OCI-LY1 (cell line): ENCODE data around the gene RALY.
A peak's percentile ranks its signal among the peaks of the same experiment; 100 is the strongest.

Experiments
- H2AFZ ChIP-seq: fragments of 200-600 bp; sonication (generic), shearing (Covaris generic); 2 replicates; pipeline ENCODE4 v1.6.0; 2014; ENCODE audit warnings: antibody characterized with exemption, mild to moderate bottlenecking, low read length
- H3F3A ChIP-seq: fragments of 200-600 bp; sonication (generic), shearing (Covaris generic); 2 replicates; pipeline ENCODE4 v1.6.0; 2014; ENCODE audit warnings: mild to moderate bottlenecking, antibody characterized with exemption, low read length, moderate library complexity; ENCODE audit not compliant: insufficient read depth
- H3K27ac ChIP-seq: fragments of 200-600 bp; sonication (generic); 2 replicates; pipeline ENCODE4 v1.5.1; 2014; ENCODE audit warnings: low read length, mixed run types, mild to moderate bottlenecking, low read depth; ENCODE audit not compliant: poor library complexity, severe bottlenecking
- H3K27me3 ChIP-seq: fragments of 200-600 bp; sonication (generic); 2 replicates; pipeline ENCODE4 v1.6.0; 2014; ENCODE audit warnings: antibody characterized with exemption, mild to moderate bottlenecking, low read length, moderate library complexity; ENCODE audit not compliant: insufficient read depth
- H3K36me3 ChIP-seq: fragments of 200-600 bp; sonication (generic); 2 replicates; pipeline ENCODE4 v1.6.1; 2014; ENCODE audit warnings: mild to moderate bottlenecking, antibody characterized with exemption, low read length, moderate library complexity, mixed read lengths; ENCODE audit not compliant: insufficient read depth
- H3K4me1 ChIP-seq: fragments of 200-600 bp; sonication (generic); 2 replicates; pipeline ENCODE4 v1.5.1; 2014; ENCODE audit warnings: mild to moderate bottlenecking, low read length, moderate library complexity; ENCODE audit not compliant: insufficient read depth, severe bottlenecking
- H3K4me2 ChIP-seq: fragments of 200-600 bp; sonication (generic), shearing (Covaris generic); 2 replicates; pipeline ENCODE4 v1.6.1; 2014; ENCODE audit warnings: low read length
- H3K4me3 ChIP-seq: fragments of 200-600 bp; sonication (generic); 2 replicates; pipeline ENCODE4 v1.5.1; 2014; ENCODE audit warnings: low read length, low read depth, mild to moderate bottlenecking, mixed read lengths; ENCODE audit not compliant: poor library complexity, severe bottlenecking
- H3K79me2 ChIP-seq: fragments of 200-600 bp; shearing (Covaris generic); 2 replicates; pipeline ENCODE4 v1.6.1; 2016; ENCODE audit warnings: mixed run types, low read length, mixed read lengths; ENCODE audit not compliant: insufficient read depth
- H3K9ac ChIP-seq: fragments of 200-600 bp; sonication (generic), shearing (Covaris generic); 2 replicates; pipeline ENCODE4 v1.6.1; 2014; ENCODE audit warnings: mild to moderate bottlenecking, low read length, mixed read lengths
- H3K9me2 ChIP-seq: fragments of 200-600 bp; sonication (generic), shearing (Covaris generic); 2 replicates; pipeline ENCODE4 v1.6.1; 2014; ENCODE audit warnings: low read depth, mild to moderate bottlenecking, low read length, mixed read lengths
- H3K9me3 ChIP-seq: fragments of 200-600 bp; shearing (Covaris generic); 2 replicates; pipeline ENCODE4 v1.6.1; 2014; ENCODE audit warnings: low read length, mixed read lengths
- H4K20me1 ChIP-seq: fragments of 200-600 bp; sonication (generic), shearing (Covaris generic); 2 replicates; pipeline ENCODE4 v1.6.0; 2016; ENCODE audit warnings: mild to moderate bottlenecking, low read length; ENCODE audit not compliant: insufficient read depth
- CTCF ChIP-seq: fragments of 200-600 bp; sonication (generic), shearing (Covaris generic); IDR thresholded peaks from 2 replicates; pipeline ENCODE4 v1.5.1; 2017; ENCODE audit warnings: mild to moderate bottlenecking, antibody characterized with exemption, low read length, moderate library complexity, mixed read lengths
- EZH2 ChIP-seq: fragments of 200-600 bp; sonication (generic), shearing (Covaris generic); IDR thresholded peaks from 2 replicates; pipeline ENCODE4 v1.8.0; 2017; ENCODE audit warnings: borderline replicate concordance, mixed run types, mild to moderate bottlenecking, antibody characterized with exemption, low read length, moderate library complexity, mixed read lengths

The RALY gene

GRCh38 chr20:34111702-34112599 lies 118.2 kb downstream of the RALY start, which contains the start of gene EIF2S2:
EIF2S2 (minus strand) TSS chr20:34112243; CDS start chr20:34112110, 133 bp downstream.
- H3K9me2 ChIP-seq = no peaks in the 10 kb centered on the region
- peak within 1 kb of the TSS; percentile 97 for H3K4me2 ChIP-seq
- peak within 1 kb of the TSS; percentile 66 for H2AFZ ChIP-seq
- H3F3A ChIP-seq = no peaks in the 10 kb centered on the region
- H3K9ac ChIP-seq = peak within 1 kb of the TSS; percentile 95
- TF ChIP-seq CTCF (no peak), EZH2 (no peak)
- peaks cover 38% of the 10 kb centered on the region for H3K4me1 ChIP-seq
- peaks cover 42% of the 10 kb centered on the region for H3K36me3 ChIP-seq
- peaks cover 50% of the 10 kb centered on the region for H3K79me2 ChIP-seq
- no peaks in the 10 kb centered on the region for H3K9me3 ChIP-seq
- H4K20me1 ChIP-seq = no peaks in the 10 kb centered on the region
- no peaks in the 10 kb centered on the region for H3K27me3 ChIP-seq
- H3K27ac ChIP-seq = peak within 1 kb of the TSS; percentile 74
- peak within 1 kb of the TSS; percentile 96 for H3K4me3 ChIP-seq

GRCh38 chr20:34112600-34113101 lies 118.9 kb downstream of the RALY start:
- Histone ChIP-seq H3K27me3 (no peaks in the 10 kb centered on the region), H3K9me3 (no peaks in the 10 kb centered on the region), H3K4me2 (peak overlapping the region; percentile 92), H3K27ac (peak overlapping the region; percentile 74), H2AFZ (peak overlapping the region; percentile 66), H3K9me2 (no peaks in the 10 kb centered on the region), H3K9ac (peak overlapping the region; percentile 85), H3K79me2 (peaks cover 43% of the 10 kb centered on the region), H3F3A (no peaks in the 10 kb centered on the region), H3K4me3 (peak overlapping the region; percentile 96), H3K4me1 (peaks cover 38% of the 10 kb centered on the region), H4K20me1 (no peaks in the 10 kb centered on the region), H3K36me3 (peaks cover 35% of the 10 kb centered on the region)
- TF ChIP-seq CTCF (no peak), EZH2 (no peak)

GRCh38 chr20:34114809-34115208 lies 121.1 kb downstream of the RALY start:
- Histone ChIP-seq H3K9me3 (no peaks in the 10 kb centered on the region), H3K9me2 (no peaks in the 10 kb centered on the region), H3K4me1 (peaks cover 19% of the 10 kb centered on the region), H3K27me3 (no peaks in the 10 kb centered on the region), H3K4me2 (no peak overlapping the region), H3K27ac (no peak overlapping the region), H3K79me2 (peaks cover 21% of the 10 kb centered on the region), H3F3A (no peaks in the 10 kb centered on the region), H3K9ac (no peak overlapping the region), H4K20me1 (no peaks in the 10 kb centered on the region), H2AFZ (no peak overlapping the region), H3K36me3 (peaks cover 14% of the 10 kb centered on the region; the same call in 1 of the 2 replicates), H3K4me3 (no peak overlapping the region)
- no peak for TF ChIP-seq EZH2
- no peak for TF ChIP-seq CTCF
